ENCODE measurements around the gene DOCK9. TPM values are rescaled to one million over a fixed set of nuclear protein-coding genes. Genes with fewer than 3 reads are reported as not detected.

Gene DOCK9
- polyA plus RNA-seq, 1 of the 3 experiments (the other 2 are of a cell fraction) = 16.6 TPM

- CTCF ChIA-PET = no interaction called here
- no peak overlapping the region for H3K4me3 ChIP-seq (ENCODE audit: low read depth in 2 of 2, low read length in 1 of 2)
- no peak overlapping the region for H2AFZ ChIP-seq (ENCODE audit: low read depth)
- no peaks in the 10 kb centered on the region for H3K4me1 ChIP-seq (ENCODE audit: control insufficient read depth in 1 of 2, insufficient read depth in 2 of 2, low read depth in 1 of 2, low read length in 1 of 2)
- no peaks in the 10 kb centered on the region for H3F3A ChIP-seq (replicated peaks; ENCODE audit: insufficient read depth)
- H3K9me3 ChIP-seq = no peaks in the 10 kb centered on the region
- TF ChIP-seq NRF1 (IDR thresholded peaks at IDR 0.05; ENCODE audit: low read depth, low read length) (no peak), IRF3 (IDR thresholded peaks at IDR 0.05; ENCODE audit: low read depth, low read length) (no peak), EZH2phosphoT487 (IDR thresholded peaks at IDR 0.05; ENCODE audit: borderline replicate concordance, low read depth) (no peak), POLR2AphosphoS5 (IDR thresholded peaks at IDR 0.05; ENCODE audit: low read depth, low read length) (no peak), RAD21 (IDR thresholded peaks at IDR 0.05; ENCODE audit: low read length) (no peak), SIN3A (IDR thresholded peaks at IDR 0.05; ENCODE audit: borderline replicate concordance, low read depth, low read length) (no peak), USF1 (IDR thresholded peaks at IDR 0.05; ENCODE audit: borderline replicate concordance, low read depth) (no peak), RCOR1 (IDR thresholded peaks at IDR 0.05; ENCODE audit: low read length) (no peak), MXI1 (IDR thresholded peaks at IDR 0.05; ENCODE audit: low read depth, low read length) (no peak), ZBTB33 (IDR thresholded peaks at IDR 0.05; ENCODE audit: borderline replicate concordance, low read depth) (no peak), TEAD4 (IDR thresholded peaks at IDR 0.05; ENCODE audit: borderline replicate concordance, insufficient read depth) (no peak), ELF1 (IDR thresholded peaks at IDR 0.05) (no peak), TCF12 (IDR thresholded peaks at IDR 0.05) (no peak), JUND (IDR thresholded peaks at IDR 0.05) (no peak), MEF2A (IDR thresholded peaks at IDR 0.05; ENCODE audit: borderline replicate concordance, low read depth) (no peak), USF2 (IDR thresholded peaks at IDR 0.05; ENCODE audit: borderline replicate concordance, low read depth, low read length) (no peak), FOXM1 (IDR thresholded peaks at IDR 0.05; ENCODE audit: low read depth) (no peak), REST (IDR thresholded peaks at IDR 0.05; ENCODE audit: low read depth, low read length) (no peak), RFX5 (IDR thresholded peaks at IDR 0.05; ENCODE audit: low read length) (no peak)
- H3K36me3 ChIP-seq (replicated peaks in 1 of 2; ENCODE audit: control insufficient read depth in 1 of 2, insufficient read depth in 2 of 2, low read length in 1 of 2) = peaks cover 10 to 22% of the 10 kb centered on the region in 2 experiments
- POLR2A ChIA-PET = no interaction called here
- no peak overlapping the region for H3K27ac ChIP-seq (ENCODE audit: low read depth in 2 of 2, low read length in 1 of 2)
- 93% methylated on average over 4 of the region's 4 CpGs for WGBS (ENCODE audit: low lambda C conversion rate)
- no peaks in the 10 kb centered on the region for H3K79me2 ChIP-seq (ENCODE audit: insufficient read depth)
- no peak overlapping the region for H3K4me2 ChIP-seq
- no peak overlapping the region for H3K9ac ChIP-seq
- H4K20me1 ChIP-seq (ENCODE audit: insufficient read depth) = no peaks in the 10 kb centered on the region
- no peaks in the 10 kb centered on the region for H3K9me2 ChIP-seq
- no peaks in the 10 kb centered on the region for H3K27me3 ChIP-seq (ENCODE audit: insufficient read depth)
- DNase-seq = no peak
These were observed 99.9 kb downstream of the DOCK9 start for GRCh38 chr13:98877936-98878335.

All from SK-N-SH (cell line).